ENCODE data around the gene OR5C1. TPM values are rescaled to one million over a fixed set of nuclear protein-coding genes. Genes with fewer than 3 reads are reported as not detected.
A peak's percentile ranks its signal among the peaks of the same experiment; 100 is the strongest.

The OR5C1 gene
- total and polyA plus RNA-seq, 3 experiments from 2014 or later, result not detected

GRCh38 chr9:122781671-122782070, 7.1 kb upstream of the OR5C1 start:
- Mint-ChIP-seq H3K9me3 (no peaks in the 10 kb centered on the region), H3K36me3 (no peaks in the 10 kb centered on the region), H3K27me3 (peaks cover 0 to 1% of the 10 kb centered on the region in 2 donors), H3K4me1 (no peaks in the 10 kb centered on the region), H3K4me3 (no peak overlapping the region), H3K27ac (no peak overlapping the region)
- Histone ChIP-seq H3K9me3 (ENCODE audit: low read length) (no peaks in the 10 kb centered on the region), H3K36me3 (ENCODE audit: insufficient read depth, low read length) (no peaks in the 10 kb centered on the region), H3K4me3 (ENCODE audit: low read length) (no peak overlapping the region), H3K4me1 (ENCODE audit: insufficient read depth, low read length) (no peaks in the 10 kb centered on the region), H3K27me3 (ENCODE audit: insufficient read depth, low read length, poor library complexity, severe bottlenecking) (no peaks in the 10 kb centered on the region), H3K27ac (ENCODE audit: low read depth, low read length) (no peak overlapping the region)
- CTCF ChIA-PET, result no interaction called here
- DNase-seq, result no peak
- POLR2A ChIA-PET, result no interaction called here

DNA sequence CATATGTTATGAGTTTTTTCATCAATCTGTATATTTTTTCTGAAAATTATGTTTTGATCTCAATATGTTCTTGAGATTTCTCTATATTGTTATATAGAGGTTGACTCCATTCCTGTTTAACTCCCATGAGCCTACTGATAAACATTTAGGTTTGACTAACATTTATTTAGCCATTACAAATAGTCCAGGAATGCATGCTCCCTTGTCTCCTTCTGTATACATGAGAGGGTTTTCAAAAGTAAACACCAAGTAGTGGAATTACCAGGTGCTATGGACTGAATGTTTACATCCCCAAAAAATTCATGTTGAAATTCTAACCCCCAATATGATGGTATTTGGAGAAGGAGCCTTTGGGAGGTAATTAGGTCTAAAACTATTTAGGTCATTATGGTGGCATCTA, 3.5 kb upstream of the OR5C1 start:
- Histone ChIP-seq H3K27ac (ENCODE audit: low read depth, low read length) (no peak overlapping the region), H3K4me1 (ENCODE audit: insufficient read depth, low read length) (no peaks in the 10 kb centered on the region), H3K4me3 (ENCODE audit: low read length) (no peak overlapping the region), H3K9me3 (ENCODE audit: low read length) (no peaks in the 10 kb centered on the region), H3K27me3 (ENCODE audit: insufficient read depth, low read length, poor library complexity, severe bottlenecking) (no peaks in the 10 kb centered on the region), H3K36me3 (ENCODE audit: insufficient read depth, low read length) (no peaks in the 10 kb centered on the region)
- CTCF ChIA-PET, result no interaction called here
- H3K27me3 Mint-ChIP-seq, result peaks cover 0 to 3% of the 10 kb centered on the region in 2 donors
- POLR2A ChIA-PET, result no interaction called here
- H3K36me3 Mint-ChIP-seq, result no peaks in the 10 kb centered on the region
- no peak overlapping the region for H3K27ac Mint-ChIP-seq
- H3K9me3 Mint-ChIP-seq, result no peaks in the 10 kb centered on the region
- no peaks in the 10 kb centered on the region for H3K4me1 Mint-ChIP-seq
- no peak for DNase-seq
- no peak overlapping the region for H3K4me3 Mint-ChIP-seq

- CTCF ChIA-PET, result interaction anchor here (1.3 kb wide), 1 partner anchor 7 kb away, joined by 3 read pairs; no protein-coding TSS in a partner anchor
- Mint-ChIP-seq H3K4me1 (no peaks in the 10 kb centered on the region), H3K27ac (no peak overlapping the region), H3K9me3 (no peaks in the 10 kb centered on the region), H3K36me3 (peaks cover 0 to 1% (median 0%) of the 10 kb centered on the region in 3 donors), H3K4me3 (no peak overlapping the region), H3K27me3 (peaks cover 0 to 2% of the 10 kb centered on the region in 2 donors)
- Histone ChIP-seq H3K9me3 (ENCODE audit: low read length) (no peaks in the 10 kb centered on the region), H3K27ac (ENCODE audit: low read depth, low read length) (no peak overlapping the region), H3K27me3 (ENCODE audit: insufficient read depth, low read length, poor library complexity, severe bottlenecking) (no peaks in the 10 kb centered on the region), H3K4me3 (ENCODE audit: low read length) (no peak overlapping the region), H3K4me1 (ENCODE audit: insufficient read depth, low read length) (no peaks in the 10 kb centered on the region), H3K36me3 (ENCODE audit: insufficient read depth, low read length) (no peaks in the 10 kb centered on the region)
- POLR2A ChIA-PET, result no interaction called here
- no peak for DNase-seq
Measured at GRCh38 chr9:122786338-122786737, 2.4 kb upstream of the OR5C1 start.

DNA sequence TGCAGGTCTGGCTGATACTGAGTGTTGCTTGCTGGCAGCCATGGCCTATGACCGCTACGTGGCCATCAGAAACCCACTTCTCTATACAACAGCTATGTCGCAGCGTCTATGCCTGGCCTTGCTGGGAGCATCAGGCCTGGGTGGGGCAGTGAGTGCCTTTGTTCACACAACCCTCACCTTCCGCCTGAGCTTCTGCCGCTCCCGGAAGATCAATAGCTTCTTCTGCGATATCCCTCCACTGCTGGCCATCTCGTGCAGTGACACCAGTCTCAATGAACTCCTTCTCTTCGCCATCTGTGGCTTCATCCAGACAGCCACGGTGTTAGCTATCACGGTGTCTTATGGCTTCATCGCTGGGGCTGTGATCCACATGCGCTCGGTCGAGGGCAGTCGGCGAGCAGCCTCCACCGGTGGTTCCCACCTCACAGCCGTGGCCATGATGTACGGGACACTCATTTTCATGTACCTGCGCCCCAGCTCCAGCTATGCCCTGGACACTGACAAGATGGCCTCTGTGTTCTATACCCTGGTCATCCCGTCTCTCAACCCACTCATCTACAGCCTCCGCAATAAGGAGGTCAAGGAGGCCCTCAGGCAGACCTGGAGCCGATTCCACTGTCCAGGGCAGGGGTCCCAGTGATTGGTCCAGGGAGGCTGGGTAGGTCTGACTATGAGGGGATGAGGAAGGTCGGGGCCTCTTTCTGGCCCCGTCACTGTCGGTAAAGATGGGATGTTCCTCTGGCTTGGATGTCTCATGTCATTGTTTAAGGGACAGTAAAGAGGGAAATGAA, 718 bp downstream of the OR5C1 start:
- peak overlapping the region in 1 of 8 donors; percentile 25 for H3K27ac Mint-ChIP-seq
- Histone ChIP-seq H3K27ac (ENCODE audit: low read depth, low read length) (no peak overlapping the region), H3K27me3 (ENCODE audit: insufficient read depth, low read length, poor library complexity, severe bottlenecking) (no peaks in the 10 kb centered on the region), H3K4me3 (ENCODE audit: low read length) (no peak overlapping the region), H3K9me3 (ENCODE audit: low read length) (no peaks in the 10 kb centered on the region), H3K4me1 (ENCODE audit: insufficient read depth, low read length) (no peaks in the 10 kb centered on the region), H3K36me3 (ENCODE audit: insufficient read depth, low read length) (no peaks in the 10 kb centered on the region)
- no peaks in the 10 kb centered on the region for H3K9me3 Mint-ChIP-seq
- H3K36me3 Mint-ChIP-seq, result peaks cover 0 to 3% (median 1%) of the 10 kb centered on the region in 3 donors
- H3K4me1 Mint-ChIP-seq, result no peaks in the 10 kb centered on the region
- POLR2A ChIA-PET, result no interaction called here
- H3K27me3 Mint-ChIP-seq, result peaks cover 0 to 2% of the 10 kb centered on the region in 2 donors
- CTCF ChIA-PET, result no interaction called here
- no peak overlapping the region for H3K4me3 Mint-ChIP-seq
- DNase-seq, result no peak

DNA sequence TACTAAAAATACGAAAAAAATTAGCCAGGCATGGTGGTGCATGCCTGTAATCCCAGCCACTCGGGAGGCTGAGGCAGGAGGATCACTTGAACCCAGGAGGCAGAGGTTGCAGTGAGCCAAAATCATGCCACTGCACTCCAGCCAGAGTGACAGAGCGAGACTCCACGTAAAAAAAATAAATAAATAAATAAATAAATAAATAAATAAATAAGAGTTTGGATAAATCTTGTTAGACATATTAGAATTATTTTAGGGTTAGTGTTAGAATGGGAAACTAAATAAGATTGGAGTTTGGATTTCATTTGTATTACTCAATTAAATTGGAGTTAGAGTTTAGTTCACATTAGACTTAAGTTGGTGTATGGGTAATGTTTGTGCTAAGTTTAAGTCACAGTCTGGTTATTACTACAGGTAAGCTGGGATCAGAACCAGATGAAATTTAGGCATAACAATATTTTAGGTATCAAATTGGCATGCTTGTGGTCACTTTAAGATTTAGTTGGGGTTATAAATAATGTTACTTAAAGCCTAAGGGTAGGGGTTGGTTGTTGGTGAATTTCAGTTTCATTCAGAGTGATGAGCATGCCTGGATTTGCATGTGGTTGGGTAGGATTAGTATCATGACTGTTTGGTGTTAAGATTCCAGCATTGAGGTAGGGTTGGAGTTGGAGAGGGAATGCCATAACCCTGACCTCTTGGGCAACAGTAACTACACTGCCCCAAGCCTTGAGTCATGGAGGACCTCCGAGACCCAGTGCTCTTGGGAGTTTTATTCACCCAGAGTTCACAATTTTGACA, 3.3 kb downstream of the OR5C1 start:
- Mint-ChIP-seq H3K4me1 (no peaks in the 10 kb centered on the region), H3K36me3 (peaks cover 0 to 9% (median 1%) of the 10 kb centered on the region in 3 donors), H3K27me3 (peaks cover 0 to 4% of the 10 kb centered on the region in 2 donors), H3K4me3 (no peak overlapping the region), H3K9me3 (no peaks in the 10 kb centered on the region), H3K27ac (peak overlapping the region in 1 of 8 donors; percentile 21)
- Histone ChIP-seq H3K9me3 (ENCODE audit: low read length) (no peaks in the 10 kb centered on the region), H3K4me3 (ENCODE audit: low read length) (no peak overlapping the region), H3K4me1 (ENCODE audit: insufficient read depth, low read length) (no peaks in the 10 kb centered on the region), H3K36me3 (ENCODE audit: insufficient read depth, low read length) (no peaks in the 10 kb centered on the region), H3K27me3 (ENCODE audit: insufficient read depth, low read length, poor library complexity, severe bottlenecking) (no peaks in the 10 kb centered on the region), H3K27ac (ENCODE audit: low read depth, low read length) (no peak overlapping the region)
- ChIA-PET CTCF (no interaction called here), POLR2A (no interaction called here)
- DNase-seq, result no peak

DNA sequence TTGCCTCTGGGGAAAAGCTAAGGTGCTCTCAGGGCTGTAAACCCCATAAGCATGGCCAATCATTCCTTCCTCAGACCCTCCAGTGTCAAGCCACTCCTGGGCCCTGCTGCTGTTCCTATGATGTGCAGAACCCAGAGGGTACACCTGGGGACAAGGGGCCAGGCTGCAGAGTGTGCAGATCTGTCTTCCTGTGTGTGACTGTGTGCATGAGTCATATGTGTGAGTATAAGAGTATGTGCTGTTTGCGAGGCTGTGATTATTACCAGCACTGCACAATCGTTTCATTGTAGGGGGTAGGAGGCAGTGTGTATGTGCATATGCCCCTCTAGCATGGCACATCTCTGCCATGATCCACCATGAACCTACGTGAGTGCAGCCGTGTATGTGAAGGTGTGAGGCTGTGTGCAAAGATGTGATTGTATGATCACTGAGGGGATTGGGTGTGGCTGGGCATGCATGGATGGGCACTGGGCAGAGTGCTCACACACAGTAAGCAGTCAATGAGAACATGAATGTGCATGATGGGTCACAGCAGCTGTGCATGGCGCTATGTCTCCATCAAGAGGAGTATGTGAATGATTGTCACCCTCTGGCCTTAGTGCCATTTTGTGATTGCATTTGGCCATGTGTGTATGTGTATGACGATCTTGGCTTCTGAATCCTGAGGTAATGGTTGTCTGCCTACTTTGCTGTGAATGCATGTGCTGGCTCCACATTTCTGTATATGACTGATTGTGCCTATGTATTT, 8.8 kb downstream of the OR5C1 start:
- no peak overlapping the region for H3K27ac Mint-ChIP-seq
- no peaks in the 10 kb centered on the region for H3K27me3 ChIP-seq (ENCODE audit: insufficient read depth, low read length, poor library complexity, severe bottlenecking)
- no peaks in the 10 kb centered on the region for H3K4me1 ChIP-seq (ENCODE audit: insufficient read depth, low read length)
- no peaks in the 10 kb centered on the region for H3K36me3 ChIP-seq (ENCODE audit: insufficient read depth, low read length)
- peaks cover 0 to 13% (median 0%) of the 10 kb centered on the region in 3 donors for H3K36me3 Mint-ChIP-seq
- peaks cover 0 to 1% (median 0%) of the 10 kb centered on the region in 3 donors for H3K4me1 Mint-ChIP-seq
- H3K4me3 Mint-ChIP-seq, result no peak overlapping the region
- H3K27me3 Mint-ChIP-seq, result peaks cover 0 to 2% of the 10 kb centered on the region in 2 donors
- H3K9me3 Mint-ChIP-seq, result no peaks in the 10 kb centered on the region
- H3K4me3 ChIP-seq (ENCODE audit: low read length), result no peak overlapping the region
- no peak overlapping the region for H3K27ac ChIP-seq (ENCODE audit: low read depth, low read length)
- no peaks in the 10 kb centered on the region for H3K9me3 ChIP-seq (ENCODE audit: low read length)
- ChIA-PET POLR2A (no interaction called here), CTCF (no interaction called here)
- DNase-seq, result no peak

DNA sequence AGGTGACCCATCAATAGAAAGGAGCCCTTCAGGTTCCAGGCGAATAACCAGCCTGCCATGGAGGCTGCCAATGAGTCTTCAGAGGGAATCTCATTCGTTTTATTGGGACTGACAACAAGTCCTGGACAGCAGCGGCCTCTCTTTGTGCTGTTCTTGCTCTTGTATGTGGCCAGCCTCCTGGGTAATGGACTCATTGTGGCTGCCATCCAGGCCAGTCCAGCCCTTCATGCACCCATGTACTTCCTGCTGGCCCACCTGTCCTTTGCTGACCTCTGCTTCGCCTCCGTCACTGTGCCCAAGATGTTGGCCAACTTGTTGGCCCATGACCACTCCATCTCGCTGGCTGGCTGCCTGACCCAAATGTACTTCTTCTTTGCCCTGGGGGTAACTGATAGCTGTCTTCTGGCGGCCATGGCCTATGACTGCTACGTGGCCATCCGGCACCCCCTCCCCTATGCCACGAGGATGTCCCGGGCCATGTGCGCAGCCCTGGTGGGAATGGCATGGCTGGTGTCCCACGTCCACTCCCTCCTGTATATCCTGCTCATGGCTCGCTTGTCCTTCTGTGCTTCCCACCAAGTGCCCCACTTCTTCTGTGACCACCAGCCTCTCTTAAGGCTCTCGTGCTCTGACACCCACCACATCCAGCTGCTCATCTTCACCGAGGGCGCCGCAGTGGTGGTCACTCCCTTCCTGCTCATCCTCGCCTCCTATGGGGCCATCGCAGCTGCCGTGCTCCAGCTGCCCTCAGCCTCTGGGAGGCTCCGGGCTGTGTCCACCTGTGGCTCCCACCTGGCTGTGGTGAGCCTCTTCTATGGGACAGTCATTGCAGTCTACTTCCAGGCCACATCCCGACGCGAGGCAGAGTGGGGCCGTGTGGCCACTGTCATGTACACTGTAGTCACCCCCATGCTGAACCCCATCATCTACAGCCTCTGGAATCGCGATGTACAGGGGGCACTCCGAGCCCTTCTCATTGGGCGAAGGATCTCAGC, 11.6 kb downstream of the OR5C1 start, which contains the start of gene OR1K1:
Gene OR1K1 (plus strand): TSS at position 58 of the 995 bp plus-strand sequence. CDS start 0 bp downstream, at position 58.
- H3K27ac Mint-ChIP-seq, result peak within 1 kb of the TSS in 1 of 8 donors; percentile 84
- peaks cover 0 to 6% (median under 1%) of the 10 kb centered on the region in 3 donors for H3K36me3 Mint-ChIP-seq

More for the DNA sequence above, 11.6 kb downstream of the OR5C1 start, which contains the start of gene OR1K1:
- H3K4me1 Mint-ChIP-seq, result peaks cover 0 to 1% (median 0%) of the 10 kb centered on the region in 3 donors
- no peaks in the 10 kb centered on the region for H3K36me3 ChIP-seq (ENCODE audit: insufficient read depth, low read length)
- no peaks in the 10 kb centered on the region for H3K9me3 Mint-ChIP-seq
- no peaks in the 10 kb centered on the region for H3K9me3 ChIP-seq (ENCODE audit: low read length)
- H3K27me3 ChIP-seq (ENCODE audit: insufficient read depth, low read length, poor library complexity, severe bottlenecking), result no peaks in the 10 kb centered on the region
- H3K4me3 ChIP-seq (ENCODE audit: low read length), result no peak within 1 kb of the TSS
- DNase-seq, result no peak
- CTCF ChIA-PET, result no interaction called here
- no peaks in the 10 kb centered on the region for H3K4me1 ChIP-seq (ENCODE audit: insufficient read depth, low read length)
- no peak within 1 kb of the TSS for H3K27ac ChIP-seq (ENCODE audit: low read depth, low read length)
- no peak within 1 kb of the TSS for H3K4me3 Mint-ChIP-seq
- H3K27me3 Mint-ChIP-seq, result peaks cover 0 to 1% of the 10 kb centered on the region in 2 donors
- POLR2A ChIA-PET, result no interaction called here

All from CD8-positive, alpha-beta memory T cell (primary cell).